HepG2 (cell line): Measurements from ENCODE around the gene HID1.
"Not testable (repeated sequence)": the region's sequence is repeated elsewhere in the genome, so short reads cannot be mapped to it uniquely, and the experiment has no call there.

ENCODE experiments used
- BRD4 ChIP-seq: sonication (generic); formaldehyde crosslinking; IDR thresholded peaks from 2 replicates; pipeline ENCODE4 v1.4.0; 2020; ENCODE audit warnings: missing genetic modification reagents
- CCAR2 ChIP-seq: fragments of 200-400 bp; formaldehyde crosslinking; optimal IDR thresholded peaks from 2 replicates; pipeline ENCODE3; 2018; ENCODE audit warnings: low read depth, mild to moderate bottlenecking, low read length, moderate library complexity
- EZH2 ChIP-seq: conservative IDR thresholded peaks from 2 replicates; pipeline ENCODE4 v1.6.1; 2012; ENCODE audit warnings: mild to moderate bottlenecking, low read depth, low read length, moderate library complexity
- PRDM15 ChIP-seq: sonication (generic); formaldehyde crosslinking; IDR thresholded peaks from 2 replicates; pipeline ENCODE4 v1.4.0; 2020; ENCODE audit warnings: missing genetic modification reagents
- SMC3 ChIP-seq: IDR thresholded peaks from 2 replicates; pipeline ENCODE4 v1.6.1; 2011; ENCODE audit warnings: low read length, improper control_type of control experiment
- YY1 ChIP-seq: IDR thresholded peaks from 2 replicates; pipeline ENCODE4 v1.6.1; 2011; ENCODE audit warnings: low read length, low read depth, moderate library complexity, mild to moderate bottlenecking; ENCODE audit not compliant: insufficient read depth, insufficient replicate concordance
- ZBTB21 ChIP-seq: sonication (generic); formaldehyde crosslinking; IDR thresholded peaks from 2 replicates; pipeline ENCODE4 v1.4.0; 2020; ENCODE audit warnings: missing genetic modification reagents
- ZNF383 ChIP-seq: sonication (generic); formaldehyde crosslinking; IDR thresholded peaks from 2 replicates; pipeline ENCODE4 v1.4.0; 2020; ENCODE audit warnings: missing genetic modification reagents, mild to moderate bottlenecking, borderline replicate concordance
- TF ChIP-seq, protein P1 (sequence below): sonication (generic); formaldehyde crosslinking; IDR thresholded peaks from 2 replicates; pipeline ENCODE4 v1.9.0; 2022; ENCODE audit warnings: missing genetic modification reagents, mild to moderate bottlenecking, borderline replicate concordance

- TF ChIP-seq EZH2; PRDM15; SMC3; ZBTB21; ZNF383 (CRISPR knock-in tag); CCAR2; YY1; BRD4: not testable (repeated sequence)
- TF ChIP-seq, protein P1, sequence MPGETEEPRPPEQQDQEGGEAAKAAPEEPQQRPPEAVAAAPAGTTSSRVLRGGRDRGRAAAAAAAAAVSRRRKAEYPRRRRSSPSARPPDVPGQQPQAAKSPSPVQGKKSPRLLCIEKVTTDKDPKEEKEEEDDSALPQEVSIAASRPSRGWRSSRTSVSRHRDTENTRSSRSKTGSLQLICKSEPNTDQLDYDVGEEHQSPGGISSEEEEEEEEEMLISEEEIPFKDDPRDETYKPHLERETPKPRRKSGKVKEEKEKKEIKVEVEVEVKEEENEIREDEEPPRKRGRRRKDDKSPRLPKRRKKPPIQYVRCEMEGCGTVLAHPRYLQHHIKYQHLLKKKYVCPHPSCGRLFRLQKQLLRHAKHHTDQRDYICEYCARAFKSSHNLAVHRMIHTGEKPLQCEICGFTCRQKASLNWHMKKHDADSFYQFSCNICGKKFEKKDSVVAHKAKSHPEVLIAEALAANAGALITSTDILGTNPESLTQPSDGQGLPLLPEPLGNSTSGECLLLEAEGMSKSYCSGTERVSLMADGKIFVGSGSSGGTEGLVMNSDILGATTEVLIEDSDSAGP = not testable (repeated sequence)
These were observed 3.1 kb downstream of the HID1 start for GRCh38 chr17:74969501-74969900.
